GM19397 (cell line): ENCODE data around the gene TSPAN13.

ENCODE experiments used
- ATAC-seq: cut with Tn5 transposase; IDR thresholded peaks from one replicate; pipeline ENCODE4 v1.9.1; 2021; ENCODE audit warnings: mild to moderate bottlenecking, moderate library complexity; ENCODE audit not compliant: unreplicated experiment

TSPAN13 gene

DNA sequence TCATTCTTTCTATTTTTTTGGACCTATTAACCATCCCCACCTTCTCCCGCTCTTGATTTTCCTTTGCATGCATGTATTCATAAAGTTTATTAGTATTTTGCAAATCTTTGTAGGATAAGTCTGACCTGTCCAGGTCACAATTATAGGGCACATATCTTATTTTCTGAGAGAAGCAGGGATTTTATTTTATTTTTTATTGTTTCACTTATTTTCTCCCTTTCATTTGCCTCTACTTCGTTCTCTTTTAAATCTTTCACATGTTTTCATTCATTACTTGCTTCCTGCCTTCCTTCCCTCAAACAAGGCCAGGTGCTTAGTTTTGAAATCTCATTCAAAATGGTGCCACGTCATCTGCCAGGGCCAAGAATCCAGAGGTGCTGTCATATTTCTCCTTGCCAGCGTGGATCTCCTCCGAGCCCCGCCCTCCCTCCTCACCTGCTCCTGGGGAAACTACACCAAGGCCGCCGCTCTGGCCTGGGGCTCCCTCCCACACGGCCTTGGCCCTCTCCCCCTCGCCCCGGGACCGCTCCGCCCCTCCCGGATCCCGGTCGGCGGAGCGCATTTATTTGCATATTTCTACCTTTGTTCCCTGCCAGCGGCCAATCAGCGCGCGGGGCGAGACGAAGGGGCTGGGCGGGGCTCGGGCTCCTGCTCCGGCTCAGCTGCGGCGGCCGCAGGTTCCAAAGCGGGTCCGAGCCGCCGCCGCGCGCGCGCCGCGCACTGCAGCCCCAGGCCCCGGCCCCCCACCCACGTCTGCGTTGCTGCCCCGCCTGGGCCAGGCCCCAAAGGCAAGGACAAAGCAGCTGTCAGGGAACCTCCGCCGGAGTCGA is at the start of gene TSPAN13:
Gene TSPAN13, plus strand, starts transcription at position 654 of the 830 bp plus-strand sequence. CDS start 213 bp downstream, outside the sequence.
- ATAC-seq: peak; percentile 69

DNA sequence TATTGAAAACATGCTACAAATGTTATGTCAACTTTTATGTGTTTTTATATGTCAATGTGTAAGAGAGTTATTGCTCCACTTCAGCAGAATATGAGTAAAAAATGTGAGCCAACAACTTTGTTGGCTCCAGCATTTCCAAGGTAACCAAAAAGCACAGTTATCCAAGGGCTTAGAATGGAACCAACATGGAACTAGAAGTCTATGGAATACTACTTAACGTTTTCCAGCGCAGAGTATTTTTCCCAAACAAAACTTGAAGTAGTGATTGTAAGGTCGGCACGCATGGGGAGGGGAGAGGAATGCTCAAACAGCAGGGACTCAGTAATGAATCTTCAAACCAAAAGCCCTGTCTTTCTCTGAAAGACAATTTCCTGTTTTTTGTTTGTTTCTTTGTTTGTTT is 45.0 kb upstream of the TSPAN13 start:
- ATAC-seq: no peak

DNA sequence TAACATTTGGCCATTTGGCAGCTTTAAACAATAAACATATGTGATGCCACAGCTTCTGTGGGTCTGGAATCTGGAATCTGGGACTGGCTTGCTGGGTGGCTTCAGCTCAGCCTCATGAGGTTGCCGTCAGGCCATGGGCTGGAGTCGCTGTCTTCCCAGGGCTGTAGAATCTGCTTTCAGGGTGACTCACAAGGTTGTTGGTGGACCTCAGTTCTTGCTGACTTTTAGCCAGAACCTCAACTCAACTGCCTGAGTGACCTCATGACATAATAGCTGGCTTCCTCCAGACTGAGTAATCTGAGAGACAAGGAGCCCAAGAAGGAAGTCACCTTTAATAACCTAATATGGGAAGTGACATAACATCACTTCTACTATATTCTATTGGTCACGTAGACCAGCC is 44.6 kb upstream of the TSPAN13 start:
- ATAC-seq: no peak

DNA sequence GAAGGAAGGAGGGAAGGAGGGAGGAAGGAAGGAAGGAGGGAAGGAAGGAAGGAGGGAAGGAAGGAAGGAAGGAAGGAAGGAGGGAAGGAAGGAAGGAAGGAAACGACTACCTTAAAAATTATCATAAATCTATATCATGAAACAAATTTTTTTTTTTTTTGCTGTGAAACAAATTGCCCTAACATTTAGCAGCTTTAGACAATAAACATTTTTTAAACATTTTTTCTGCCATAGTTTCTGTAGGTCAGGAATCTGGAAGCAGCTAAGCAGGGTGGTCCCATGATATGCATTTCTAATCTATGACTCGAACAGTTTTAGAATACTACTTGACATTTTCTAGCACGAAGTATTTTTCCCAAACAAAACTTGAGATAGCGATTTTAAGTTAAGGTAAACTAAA is 42.9 kb upstream of the TSPAN13 start:
- no peak for ATAC-seq

DNA sequence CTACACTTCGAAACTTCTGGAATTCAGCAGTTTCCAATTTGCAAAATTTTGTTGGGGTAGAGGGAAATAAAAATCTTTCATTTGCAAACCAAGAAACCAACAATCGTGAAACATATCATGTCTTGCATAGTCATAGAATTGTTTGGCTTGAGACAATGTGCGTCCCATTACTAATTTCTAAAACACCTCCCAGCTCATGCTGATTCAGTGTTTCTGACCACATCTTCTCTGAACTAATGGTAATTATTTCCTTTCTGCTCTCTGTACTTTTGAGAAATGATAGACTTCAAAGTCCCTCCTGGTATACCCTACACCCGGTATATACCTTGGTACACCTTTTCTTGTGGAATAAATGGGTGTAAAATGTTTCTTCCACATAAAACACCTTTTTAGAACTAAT is 41.8 kb upstream of the TSPAN13 start:
- ATAC-seq: no peak

DNA sequence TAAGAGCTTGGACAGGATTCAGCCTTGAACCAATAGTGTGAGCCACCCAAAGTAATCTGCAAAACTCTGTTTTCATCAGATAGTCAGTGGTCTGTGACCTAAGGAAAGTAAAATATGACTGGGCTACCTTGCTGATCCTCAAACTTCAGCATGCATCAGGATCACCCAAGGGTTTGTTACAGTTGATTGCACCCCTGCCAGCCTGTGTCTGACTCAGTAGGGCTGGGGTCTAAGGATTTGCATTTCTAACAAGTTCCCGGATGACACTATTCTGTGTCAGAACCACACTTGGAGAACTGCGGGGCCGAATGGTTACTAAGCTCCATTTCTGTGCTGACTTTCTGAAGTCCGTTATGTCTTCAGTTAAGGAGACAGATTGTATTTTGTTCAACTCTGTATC is 40.6 kb upstream of the TSPAN13 start:
- no peak for ATAC-seq

DNA sequence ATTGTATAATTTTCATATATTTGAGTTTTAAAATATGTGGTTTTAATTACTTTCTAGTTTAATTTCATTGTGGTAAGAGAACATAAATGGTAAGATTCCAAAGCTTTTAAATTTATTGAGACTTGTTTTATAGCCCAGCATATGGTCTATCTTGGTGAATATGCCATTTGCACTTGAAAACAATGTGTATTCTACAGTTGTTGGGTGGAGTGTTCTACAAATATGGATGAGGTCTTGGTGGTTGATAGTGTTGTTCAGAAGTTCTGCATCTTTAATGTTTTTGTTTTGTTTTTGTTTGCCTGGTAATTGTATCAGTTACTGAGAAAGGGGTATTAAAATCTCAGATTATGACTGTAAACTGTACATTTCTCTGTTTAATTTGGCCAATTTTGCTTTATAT is 37.6 kb upstream of the TSPAN13 start:
- no peak for ATAC-seq

DNA sequence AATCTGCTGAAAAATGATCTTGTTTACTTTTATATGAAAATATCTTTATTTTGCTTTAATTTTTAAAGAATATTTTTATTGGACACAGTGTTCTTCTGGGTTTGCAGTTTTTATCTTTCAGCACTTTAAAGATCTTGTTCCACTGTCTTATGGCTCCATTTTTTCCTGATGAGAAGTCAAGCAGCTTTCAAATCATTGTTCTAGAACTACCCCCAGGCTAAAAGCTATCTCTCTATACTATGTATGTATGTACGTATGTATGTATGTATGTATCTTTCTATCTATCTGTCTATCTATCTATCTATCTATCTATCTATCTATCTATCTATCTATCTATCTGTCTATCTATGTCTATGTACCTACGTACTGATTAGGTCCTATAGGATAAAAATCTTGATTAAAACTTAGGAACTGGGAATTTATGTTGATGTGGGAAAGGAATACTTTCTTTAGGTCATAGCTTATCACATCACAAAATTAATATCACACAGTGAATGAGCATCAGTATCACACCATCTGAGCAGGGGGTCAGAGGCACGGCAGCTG is 35.4 kb upstream of the TSPAN13 start:
- no peak for ATAC-seq

DNA sequence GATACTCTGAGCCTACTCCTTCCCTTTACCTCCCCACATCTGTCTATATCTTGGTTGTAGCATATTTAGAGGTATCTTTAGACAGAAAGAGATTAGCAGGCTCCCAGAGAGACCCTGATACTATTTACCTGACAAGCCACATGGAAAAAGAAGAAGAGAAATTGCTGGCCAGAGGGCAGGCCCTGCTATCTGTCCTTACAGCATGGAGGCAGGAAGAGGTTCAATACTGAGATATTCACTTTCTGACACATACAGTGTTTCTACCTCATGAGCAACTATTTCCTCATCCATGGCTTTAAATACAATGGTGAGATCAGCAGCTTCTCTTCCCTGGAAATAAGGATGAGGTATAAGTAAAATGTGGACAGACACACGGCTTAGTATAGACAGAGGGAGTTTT is 33.9 kb upstream of the TSPAN13 start:
- no peak for ATAC-seq

DNA sequence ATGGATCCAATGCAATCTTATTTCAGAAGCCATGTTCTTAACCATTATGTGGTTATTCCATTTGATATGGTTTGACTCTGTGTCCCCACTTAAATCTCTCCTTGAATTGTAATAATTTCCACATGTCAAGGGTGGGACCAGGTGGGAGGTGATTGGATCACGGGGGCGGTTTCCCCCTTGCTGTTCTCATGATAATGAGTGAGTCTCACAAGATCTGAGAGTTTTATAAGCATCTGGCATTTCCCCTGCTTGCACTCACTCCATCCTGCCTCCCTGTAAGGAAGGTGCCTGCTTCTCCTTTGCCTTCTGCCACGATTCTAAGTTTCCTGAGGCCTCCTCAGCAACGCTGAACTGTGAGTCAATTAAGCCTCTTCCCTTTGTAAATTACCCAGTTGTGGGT is 32.0 kb upstream of the TSPAN13 start:
- no peak for ATAC-seq

DNA sequence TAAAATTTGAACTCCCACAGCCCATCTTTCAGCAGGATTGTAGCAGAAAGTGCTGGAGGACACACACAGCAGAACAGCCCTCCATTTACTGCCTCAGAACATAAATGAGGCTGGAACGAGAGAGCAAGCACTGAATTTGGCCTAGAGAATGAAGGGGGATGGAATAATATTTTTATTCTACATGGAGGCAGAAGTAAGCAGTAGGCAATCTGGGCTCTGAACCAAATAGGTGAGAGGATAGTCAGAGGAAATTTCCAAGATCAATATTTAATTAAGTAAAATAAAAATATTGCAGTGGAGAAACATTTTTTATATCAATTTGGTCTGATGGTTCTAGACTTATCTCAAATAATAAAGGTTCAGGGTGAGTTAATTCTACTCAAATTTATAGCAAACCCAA is 29.2 kb upstream of the TSPAN13 start:
- ATAC-seq: no peak

DNA sequence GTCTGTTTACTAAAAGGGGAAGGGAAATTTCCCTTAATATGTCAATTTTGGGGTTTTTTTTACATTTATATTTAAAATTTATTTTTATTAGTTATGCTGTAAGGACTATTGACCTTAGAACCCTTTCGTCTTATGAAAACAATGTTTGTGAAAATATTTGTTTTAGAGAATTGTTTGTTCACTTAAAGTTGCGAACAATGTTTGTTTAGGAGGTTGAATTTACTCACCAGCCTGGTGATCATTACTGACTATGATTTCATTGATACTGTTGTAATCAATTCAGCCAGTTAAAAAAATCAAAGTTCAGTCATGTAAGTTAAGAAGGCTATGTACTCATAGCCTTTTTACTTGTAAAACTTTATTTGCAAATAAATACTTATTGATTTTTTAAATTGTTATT is 27.4 kb upstream of the TSPAN13 start:
- ATAC-seq: no peak

DNA sequence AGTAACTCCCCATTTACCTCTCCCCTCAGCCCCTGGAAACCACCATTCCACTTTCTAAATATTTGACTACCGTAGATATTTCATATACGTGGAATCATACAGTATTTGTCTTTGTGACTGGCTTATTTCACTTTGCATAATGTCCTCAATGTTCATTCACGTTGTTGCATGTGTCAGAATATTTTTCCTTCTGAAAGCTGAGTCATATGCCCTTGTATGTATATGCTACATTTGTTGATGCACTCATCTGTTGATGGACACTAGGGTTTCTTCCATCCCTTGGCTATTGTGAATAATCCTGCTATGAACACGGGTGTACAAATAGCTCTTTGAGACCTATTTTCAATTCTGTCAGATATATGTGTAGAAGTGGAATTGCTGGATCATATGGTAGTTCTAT is 25.8 kb upstream of the TSPAN13 start:
- ATAC-seq: no peak

DNA sequence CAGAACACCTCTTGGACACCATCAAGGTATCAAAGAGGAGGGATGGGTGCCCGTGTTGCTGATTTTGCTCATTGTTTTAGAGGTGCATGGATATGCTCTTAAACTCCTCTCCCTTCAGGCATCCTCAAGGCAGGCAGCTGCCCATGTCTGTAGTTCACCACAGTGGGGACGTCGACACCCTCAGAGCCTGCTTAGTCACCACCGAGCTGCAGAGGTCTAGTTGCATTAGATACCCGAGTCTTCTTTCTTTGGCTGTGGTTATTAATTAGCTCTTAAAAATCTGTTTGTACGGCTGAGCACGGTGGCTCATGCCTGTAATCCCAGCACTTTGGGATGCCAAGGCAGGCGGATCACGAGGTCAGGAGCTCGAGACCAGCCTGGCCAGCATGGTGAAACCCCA is 24.7 kb upstream of the TSPAN13 start:
- no peak for ATAC-seq

DNA sequence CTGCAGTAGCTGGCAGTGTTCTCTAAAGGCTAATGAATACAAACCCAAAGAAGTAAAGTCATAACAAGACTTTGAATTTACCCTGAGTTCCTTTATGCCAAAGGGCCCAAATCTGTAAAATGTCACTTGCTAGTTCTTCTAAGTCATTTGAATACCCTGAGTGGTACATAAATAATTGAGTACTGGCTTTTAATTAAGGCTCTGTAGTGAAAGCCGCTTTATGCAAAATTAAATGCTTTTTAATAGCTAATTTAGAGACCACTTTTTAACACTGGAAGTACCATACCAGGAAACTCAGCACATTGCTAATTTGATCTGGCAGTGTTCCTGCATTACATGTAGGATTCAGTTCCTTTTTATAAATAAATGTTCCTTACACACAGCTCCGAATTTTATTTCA is 24.0 kb upstream of the TSPAN13 start:
- ATAC-seq: no peak

DNA sequence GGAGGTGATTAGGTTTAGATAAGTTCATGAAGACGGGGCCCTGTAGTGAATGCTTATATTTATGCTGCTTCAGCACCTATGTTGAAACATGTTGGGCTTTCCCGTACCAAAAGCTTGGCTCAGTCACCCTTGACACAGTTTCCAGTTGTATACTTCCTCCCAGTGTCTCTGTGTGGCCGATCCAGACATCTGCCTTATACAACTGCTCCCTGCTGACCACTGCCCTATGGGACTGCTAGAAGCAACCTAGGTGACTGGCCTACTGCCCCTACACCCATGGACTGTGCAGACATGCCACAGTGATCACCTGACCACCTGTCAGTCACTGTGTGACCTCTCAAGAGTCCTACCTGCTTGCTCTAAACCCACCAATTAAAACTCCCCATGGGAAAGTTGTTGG is 22.6 kb upstream of the TSPAN13 start:
- ATAC-seq: no peak

DNA sequence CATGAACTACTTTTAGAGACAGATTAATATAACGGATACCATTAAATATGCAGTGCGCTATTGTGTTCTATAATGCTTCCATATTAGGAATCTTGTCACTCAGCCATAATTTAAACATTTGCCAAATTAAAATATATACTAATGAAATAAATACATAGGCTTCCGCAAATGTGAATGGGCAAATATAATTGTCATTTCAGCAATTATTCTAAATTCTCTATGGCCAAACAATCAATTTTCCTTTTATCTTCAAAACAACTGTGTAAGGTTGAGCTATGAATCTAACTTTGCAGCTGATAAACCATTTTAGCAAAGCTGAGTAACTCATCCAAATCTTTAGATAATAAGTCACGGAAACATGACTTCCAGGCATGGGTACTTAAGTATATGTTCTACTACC is 20.7 kb upstream of the TSPAN13 start:
- ATAC-seq: no peak

DNA sequence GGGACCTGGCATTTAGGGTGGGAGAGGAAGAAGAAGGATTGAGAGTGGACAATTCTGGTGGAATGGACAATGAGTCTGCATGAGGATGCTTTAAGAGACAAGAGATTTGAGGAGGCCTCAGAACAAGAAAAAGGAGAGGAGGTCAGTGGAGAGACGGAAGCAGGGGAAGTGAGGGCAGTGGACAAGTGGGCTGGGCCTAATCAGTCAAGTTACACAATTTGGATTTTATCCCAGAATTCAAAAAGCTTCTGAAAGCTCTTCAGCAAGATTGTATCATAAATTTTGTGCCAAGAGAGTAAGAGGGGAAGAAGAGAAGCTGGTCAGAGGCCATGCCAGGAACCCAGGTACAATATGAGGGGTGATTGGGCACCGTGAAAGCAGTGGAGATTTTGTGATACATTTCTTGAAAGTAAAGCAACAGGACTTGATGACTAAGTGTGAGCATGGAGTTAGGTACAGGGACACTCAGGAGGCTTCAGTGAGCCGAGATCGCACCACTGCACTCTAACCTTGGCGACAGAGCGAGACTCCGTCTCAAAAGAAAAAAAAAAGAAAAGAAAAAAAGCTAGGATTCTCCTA is 19.3 kb upstream of the TSPAN13 start:
- no peak for ATAC-seq

DNA sequence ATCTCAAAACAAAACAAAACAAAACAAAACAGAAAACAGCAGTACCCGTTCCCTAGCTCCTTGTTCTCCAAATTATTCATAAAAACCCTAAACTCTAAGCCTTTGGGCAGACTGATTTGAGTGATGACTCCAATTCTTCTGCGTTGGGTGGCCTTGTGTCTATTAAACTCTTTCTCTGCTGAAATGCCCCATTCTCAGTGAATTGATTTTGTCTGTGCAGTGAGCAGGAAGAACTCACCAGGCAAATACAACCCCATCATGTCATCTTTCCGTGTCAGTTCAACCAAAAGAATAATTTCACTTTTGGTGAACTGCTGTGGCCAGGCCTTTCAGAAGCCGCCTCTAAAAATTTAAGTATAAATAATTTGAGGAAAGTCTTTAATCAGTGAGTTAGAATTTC is 18.5 kb upstream of the TSPAN13 start:
- ATAC-seq: no peak

DNA sequence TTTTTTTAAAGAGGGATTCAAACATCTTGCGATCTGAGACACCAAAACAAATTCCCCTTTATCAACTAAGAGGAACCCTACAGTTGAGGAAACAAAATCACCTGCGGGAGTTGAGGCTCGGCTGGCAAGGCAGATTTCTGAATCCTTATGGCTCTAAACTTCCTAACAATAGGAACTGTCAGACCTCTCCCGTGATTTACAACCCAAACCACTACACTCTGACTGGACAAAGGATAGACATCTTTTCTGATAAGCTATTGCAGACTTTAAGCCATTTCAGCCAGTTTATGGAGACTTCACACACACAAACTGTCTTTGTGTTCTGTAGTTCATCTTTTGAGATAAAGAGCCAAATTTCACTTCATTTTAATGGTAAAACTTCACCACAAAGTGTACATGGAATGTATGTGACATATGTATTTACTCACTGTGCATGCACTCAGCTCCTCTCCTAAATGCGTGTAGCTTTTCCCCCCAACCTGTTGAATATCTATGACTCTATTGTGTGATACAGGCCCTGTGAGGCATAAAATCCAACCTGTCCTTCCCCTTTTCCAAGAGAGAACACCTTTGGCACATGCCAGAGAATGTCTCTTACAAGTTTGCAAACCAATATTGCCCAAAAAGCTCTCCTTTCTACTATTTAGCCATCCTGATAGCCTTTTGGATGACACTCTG is 15.4 kb upstream of the TSPAN13 start:
- ATAC-seq: no peak

DNA sequence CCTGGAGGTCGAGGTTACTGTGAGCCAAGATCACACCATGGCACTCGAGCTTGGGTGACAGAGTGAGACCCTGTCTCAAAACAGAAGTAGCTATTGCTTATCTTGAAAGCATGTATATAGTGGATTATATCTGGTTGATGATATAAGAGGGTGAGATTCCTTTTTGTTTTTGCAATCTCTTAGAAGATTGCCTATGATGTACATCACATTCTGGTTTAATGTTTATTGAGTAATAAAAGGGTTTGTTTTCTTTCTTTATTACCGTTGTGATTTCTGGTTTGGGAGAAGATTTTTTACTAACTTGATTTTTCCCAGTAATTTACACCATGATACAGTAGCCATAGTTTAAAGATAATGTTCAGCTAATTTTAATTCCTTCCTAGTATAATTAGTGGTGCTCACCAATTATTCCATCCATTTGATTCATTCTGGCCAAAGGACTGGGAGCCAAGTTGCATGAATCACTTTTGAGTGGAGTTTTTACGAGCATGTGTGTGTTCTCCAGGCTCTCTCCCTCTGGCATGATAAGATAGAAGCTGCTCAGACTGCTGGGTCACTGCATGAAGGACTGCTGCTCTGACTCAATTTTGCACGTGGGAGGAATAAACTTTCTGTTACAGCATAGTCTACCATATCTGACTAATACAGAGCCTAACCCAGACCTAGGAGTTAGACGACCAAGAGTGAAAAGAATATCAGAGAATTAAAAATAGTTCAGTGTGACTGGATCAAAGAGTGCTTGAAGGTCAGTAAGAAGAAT is 13.5 kb upstream of the TSPAN13 start:
- no peak for ATAC-seq
